ENCODE data around the gene MAD1L1.
"Not testable (repeated sequence)": the region's sequence is repeated elsewhere in the genome, so short reads cannot be mapped to it uniquely, and the experiment has no call there.

DNA sequence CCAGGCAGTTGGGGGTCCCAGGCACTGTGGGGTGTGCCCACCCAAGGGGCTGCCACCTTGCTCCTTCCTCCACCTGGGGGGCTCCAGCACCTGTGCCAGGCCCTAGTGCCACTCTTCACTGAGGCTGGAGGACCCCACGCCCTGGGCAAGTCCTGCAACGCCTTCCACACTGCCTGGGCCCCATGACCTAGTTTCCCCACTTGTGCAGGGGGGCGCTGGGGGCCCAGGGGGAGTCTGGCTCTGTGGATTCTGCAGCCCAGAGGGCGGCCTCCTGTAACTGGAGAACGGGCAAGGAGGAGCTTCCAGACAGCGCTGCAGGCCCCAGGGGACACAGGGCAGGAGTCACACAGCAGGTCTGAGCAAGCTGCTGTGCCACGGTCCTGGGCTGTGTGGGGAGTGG, 416.3 kb downstream of the MAD1L1 start:
- TF ChIP-seq, protein P1, sequence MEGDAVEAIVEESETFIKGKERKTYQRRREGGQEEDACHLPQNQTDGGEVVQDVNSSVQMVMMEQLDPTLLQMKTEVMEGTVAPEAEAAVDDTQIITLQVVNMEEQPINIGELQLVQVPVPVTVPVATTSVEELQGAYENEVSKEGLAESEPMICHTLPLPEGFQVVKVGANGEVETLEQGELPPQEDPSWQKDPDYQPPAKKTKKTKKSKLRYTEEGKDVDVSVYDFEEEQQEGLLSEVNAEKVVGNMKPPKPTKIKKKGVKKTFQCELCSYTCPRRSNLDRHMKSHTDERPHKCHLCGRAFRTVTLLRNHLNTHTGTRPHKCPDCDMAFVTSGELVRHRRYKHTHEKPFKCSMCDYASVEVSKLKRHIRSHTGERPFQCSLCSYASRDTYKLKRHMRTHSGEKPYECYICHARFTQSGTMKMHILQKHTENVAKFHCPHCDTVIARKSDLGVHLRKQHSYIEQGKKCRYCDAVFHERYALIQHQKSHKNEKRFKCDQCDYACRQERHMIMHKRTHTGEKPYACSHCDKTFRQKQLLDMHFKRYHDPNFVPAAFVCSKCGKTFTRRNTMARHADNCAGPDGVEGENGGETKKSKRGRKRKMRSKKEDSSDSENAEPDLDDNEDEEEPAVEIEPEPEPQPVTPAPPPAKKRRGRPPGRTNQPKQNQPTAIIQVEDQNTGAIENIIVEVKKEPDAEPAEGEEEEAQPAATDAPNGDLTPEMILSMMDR (conservative IDR thresholded peaks at IDR 0.05): not testable (repeated sequence)
- TF ChIP-seq EZH2 (IDR thresholded peaks at IDR 0.05; ENCODE audit: low read depth): not testable (repeated sequence)

Data from PC-9 (cell line).